Liver (tissue), 9 donors: ENCODE measurements around the gene ADM5. TPM values are rescaled to one million over a fixed set of nuclear protein-coding genes. Genes with fewer than 3 reads are reported as not detected.

Experiments
- DNase-seq: peaks from one replicate; pipeline ENCODE4 v3.0.0-alpha.2; 2017; ENCODE audit warnings: low spot score
- H3K27ac ChIP-seq, 2 donors: one replicate each; pipeline ENCODE4 v1.7.0; 2013; ENCODE audit warnings: inconsistent platforms in 2 of 2, low read length in 2 of 2, control low read depth in 1 of 2, low read depth in 1 of 2, mild to moderate bottlenecking in 1 of 2
- H3K27me3 ChIP-seq, 4 donors: one replicate each; pipeline versions ENCODE4 v1.6.1 to v1.7.0; 2013; ENCODE audit warnings: low read length in 3 of 4, inconsistent platforms in 1 of 4, mild to moderate bottlenecking in 1 of 4, moderate library complexity in 1 of 4; ENCODE audit not compliant: control insufficient read depth in 4 of 4, insufficient read depth in 4 of 4
- H3K36me3 ChIP-seq, 4 donors: one replicate each; pipeline versions ENCODE4 v1.6.1 to v1.7.0; 2013; ENCODE audit warnings: low read length in 3 of 4, mild to moderate bottlenecking in 3 of 4, low read depth in 1 of 4, moderate library complexity in 1 of 4; ENCODE audit not compliant: control insufficient read depth in 4 of 4, insufficient read depth in 3 of 4
- H3K4me1 ChIP-seq, 4 donors: one replicate each; pipeline versions ENCODE4 v1.6.1 to v1.7.0; 2013; ENCODE audit warnings: low read length in 3 of 4, mild to moderate bottlenecking in 3 of 4, moderate library complexity in 1 of 4; ENCODE audit not compliant: control insufficient read depth in 4 of 4, insufficient read depth in 4 of 4
- H3K4me3 ChIP-seq, 3 donors: one replicate each; pipeline versions ENCODE4 v1.6.1 to v1.7.0; 2013; ENCODE audit warnings: low read length in 3 of 3, control low read depth in 1 of 3, low read depth in 1 of 3, mild to moderate bottlenecking in 1 of 3
- H3K9ac ChIP-seq, 2 donors: one replicate each; pipeline ENCODE4 v1.7.0; 2013; ENCODE audit warnings: low read length in 2 of 2, mild to moderate bottlenecking in 2 of 2, moderate library complexity in 2 of 2, control low read depth in 1 of 2, low read depth in 1 of 2
- H3K9me3 ChIP-seq, 4 donors: one replicate each; pipeline versions ENCODE4 v1.6.1 to v1.7.0; 2013; ENCODE audit warnings: low read length in 3 of 4; ENCODE audit not compliant: control insufficient read depth in 4 of 4
- EGR1 ChIP-seq, 2 donors: IDR thresholded peaks; 2 replicates each; pipeline ENCODE4 v1.6.1; 2016 to 2018; ENCODE audit warnings: antibody characterized with exemption in 2 of 2, low read depth in 2 of 2
- FOXA1 ChIP-seq: IDR thresholded peaks from 2 replicates; pipeline ENCODE4 v1.6.1; 2016; ENCODE audit warnings: antibody characterized with exemption
- FOXA2 ChIP-seq: IDR thresholded peaks from 2 replicates; pipeline ENCODE4 v1.6.1; 2016; ENCODE audit warnings: antibody characterized with exemption
- GABPA ChIP-seq, 2 donors: IDR thresholded peaks in 1 of 2; conservative IDR thresholded peaks in 1 of 2; 2 replicates each; pipeline ENCODE4 v1.6.1; 2016; ENCODE audit warnings: antibody characterized with exemption in 2 of 2, mild to moderate bottlenecking in 1 of 2, moderate library complexity in 1 of 2
- HNF4A ChIP-seq, 2 donors: conservative IDR thresholded peaks; 2 replicates each; pipeline ENCODE4 v1.6.1; 2016; ENCODE audit warnings: antibody characterized with exemption in 2 of 2, mild to moderate bottlenecking in 2 of 2
- HNF4G ChIP-seq: IDR thresholded peaks from 2 replicates; pipeline ENCODE4 v1.6.1; 2016; ENCODE audit warnings: antibody characterized with exemption
- JUND ChIP-seq, 2 donors: IDR thresholded peaks; 2 replicates each; pipeline ENCODE4 v1.6.1; 2016; ENCODE audit warnings: antibody characterized with exemption in 2 of 2
- NR2F2 ChIP-seq: IDR thresholded peaks from 2 replicates; pipeline ENCODE4 v1.6.1; 2016; ENCODE audit warnings: antibody characterized with exemption
- RAD21 ChIP-seq, 2 donors: IDR thresholded peaks; 2 replicates each; pipeline ENCODE4 v1.6.1; 2016; ENCODE audit warnings: antibody characterized with exemption in 2 of 2, mild to moderate bottlenecking in 2 of 2
- RXRA ChIP-seq, 2 donors: IDR thresholded peaks; 2 replicates each; pipeline ENCODE4 v1.6.1; 2017 to 2018; ENCODE audit warnings: antibody characterized with exemption in 2 of 2, mild to moderate bottlenecking in 1 of 2
- SP1 ChIP-seq: IDR thresholded peaks from 2 replicates; pipeline ENCODE4 v1.6.1; 2018; ENCODE audit warnings: antibody characterized with exemption, mild to moderate bottlenecking
- TAF1 ChIP-seq: conservative IDR thresholded peaks from 2 replicates; pipeline ENCODE4 v1.6.1; 2016; ENCODE audit warnings: antibody characterized with exemption, mild to moderate bottlenecking
- YY1 ChIP-seq: IDR thresholded peaks from 2 replicates; pipeline ENCODE4 v1.6.1; 2016; ENCODE audit warnings: antibody characterized with exemption, mild to moderate bottlenecking
- WGBS: extraction: QIAGEN DNeasy Blood & Tissue Kit; methylation state at CpG from one replicate; pipeline ENCODE4 v1.1.7; 2013; 5-methylcytosine and 5-hydroxymethylcytosine counted together
- polyA plus RNA-seq, 2 donors: library from polyadenylated mRNA; stranded (reverse) in 1 of 2; unstranded in 1 of 2; fragments of 200-250 nt in 1 of 2; fragments of >200 nt in 1 of 2; fragmentation: Nextera tagmentation in 1 of 2; extraction: Ambion mirVana in 1 of 2; gene quantifications; one replicate each; pipeline versions ENCODE4 v1.2.1 to v1.2.3, GENCODE V29; 2013 to 2015
- total RNA-seq, 2 donors: library from RNA; depleted of rRNA; stranded (reverse); fragments of >200 nt; gene quantifications; one replicate each; pipeline ENCODE4 v1.2.3, GENCODE V29; 2014
- TF ChIP-seq, protein P1 (sequence below): IDR thresholded peaks from 2 replicates; pipeline ENCODE4 v1.6.1; 2016; ENCODE audit warnings: antibody characterized with exemption
- TF ChIP-seq, protein P2 (sequence below): IDR thresholded peaks from 2 replicates; pipeline ENCODE4 v1.6.1; 2016; ENCODE audit warnings: antibody characterized with exemption
- TF ChIP-seq, protein P3 (sequence below): IDR thresholded peaks from 2 replicates; pipeline ENCODE4 v1.6.1; 2016; ENCODE audit warnings: antibody characterized with exemption, mild to moderate bottlenecking
- TF ChIP-seq, protein P4 (sequence below): fragments of 150-350 bp; IDR thresholded peaks from 2 replicates; pipeline ENCODE4 v1.5.1; 2017; ENCODE audit warnings: improper control_type of control experiment, low read depth, low read length; ENCODE audit not compliant: missing input control
- TF ChIP-seq, protein P5 (sequence below): IDR thresholded peaks from 2 replicates; pipeline ENCODE4 v1.6.1; 2016; ENCODE audit warnings: antibody characterized with exemption
- donor health status: healthy.
- donor health status: healthy.
- donor health status: healthy.
- donor health status: healthy.
- donor health status: healthy.

Gene ADM5
- total and polyA plus RNA-seq, 4 donors, result 0.11 to 0.84 (median 0.26) TPM

DNA sequence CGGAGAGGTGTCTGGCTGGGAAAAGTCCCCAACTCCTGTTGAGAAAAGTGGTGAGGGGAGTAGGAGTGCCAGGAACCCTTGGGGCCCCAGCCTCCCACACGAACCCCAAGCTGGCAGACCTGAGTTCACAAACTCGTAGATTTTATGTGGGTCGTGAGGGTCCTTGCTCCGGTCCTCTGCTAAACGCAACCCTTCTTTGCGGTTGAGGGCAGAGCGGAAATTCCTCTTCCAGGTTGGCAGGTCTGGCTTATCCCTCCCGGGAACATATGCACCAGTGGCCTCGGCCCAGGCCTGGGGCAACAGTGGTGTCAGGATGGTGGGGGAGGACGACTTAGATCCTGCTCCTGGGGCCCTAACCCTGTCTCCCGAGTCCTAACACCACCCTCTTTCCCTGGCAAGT lies 26.2 kb upstream of the ADM5 start:
- WGBS, result 94% methylated on average over 12 of the region's 12 CpGs
- peaks cover 10 to 37% (median 17%) of the 10 kb centered on the region in 4 donors for H3K36me3 ChIP-seq

DNA sequence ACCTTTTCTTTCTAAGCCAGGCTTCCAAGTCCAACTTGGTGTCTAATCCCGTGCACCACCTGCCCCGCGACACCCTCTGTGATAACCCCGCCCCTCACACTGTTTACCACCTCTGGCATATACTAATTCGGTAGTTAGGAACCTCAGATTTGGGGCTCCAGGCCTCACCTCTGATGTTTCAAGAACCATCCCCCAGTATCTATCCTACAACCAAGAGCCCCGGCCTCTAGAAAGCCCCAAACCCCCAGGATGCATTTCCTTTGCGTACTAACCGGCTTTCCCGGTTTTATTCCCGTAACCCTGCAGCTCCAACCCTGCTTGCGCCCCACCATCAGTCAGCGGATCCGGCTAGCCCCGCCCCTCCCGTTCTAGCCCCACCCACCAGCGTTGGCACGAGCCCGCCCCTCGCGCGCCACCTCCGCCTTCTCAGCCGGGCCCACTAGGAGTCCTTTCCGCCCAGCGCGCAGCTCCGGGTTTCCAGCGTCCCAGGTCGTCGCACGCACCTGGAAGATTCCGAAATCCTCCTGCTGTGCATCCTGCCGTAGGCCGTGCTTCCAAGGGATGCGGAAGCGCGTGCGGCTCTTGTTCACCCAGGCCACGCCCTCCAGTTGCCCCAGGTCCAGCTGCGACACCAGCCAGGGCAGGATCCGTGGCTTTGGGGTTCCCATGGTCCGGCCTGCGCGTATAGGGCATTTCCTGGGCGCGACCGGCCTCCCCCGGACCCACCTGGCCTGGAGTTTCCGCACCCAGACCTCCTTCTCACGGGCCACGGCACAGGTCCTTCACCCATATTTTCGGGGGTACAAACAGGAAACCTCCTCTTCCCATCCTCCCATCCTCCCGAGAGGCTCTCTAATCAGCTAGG lies 25.0 kb upstream of the ADM5 start:
- H3K36me3 ChIP-seq, result peaks cover 8 to 27% (median 8%) of the 10 kb centered on the region in 4 donors
- peak overlapping the region; percentile 84 to 86 for H3K9ac ChIP-seq
- TF ChIP-seq GABPA (IDR thresholded peaks at IDR 0.05 in 1 of 2, conservative IDR thresholded peaks at IDR 0.05 in 1 of 2) (peak in 1 of 2 donors; percentile 48), JUND (IDR thresholded peaks at IDR 0.05) (no peak), SP1 (peak; percentile 34), HNF4A (conservative IDR thresholded peaks at IDR 0.05) (no peak), FOXA1 (no peak), NR2F2 (no peak), EGR1 (IDR thresholded peaks at IDR 0.05; ENCODE audit: low read depth in 2 of 2) (no peak), YY1 (peak; percentile 53), RAD21 (IDR thresholded peaks at IDR 0.05) (no peak), TAF1 (no peak), RXRA (IDR thresholded peaks at IDR 0.05) (no peak), HNF4G (no peak), FOXA2 (no peak)
- TF ChIP-seq, protein P1, sequence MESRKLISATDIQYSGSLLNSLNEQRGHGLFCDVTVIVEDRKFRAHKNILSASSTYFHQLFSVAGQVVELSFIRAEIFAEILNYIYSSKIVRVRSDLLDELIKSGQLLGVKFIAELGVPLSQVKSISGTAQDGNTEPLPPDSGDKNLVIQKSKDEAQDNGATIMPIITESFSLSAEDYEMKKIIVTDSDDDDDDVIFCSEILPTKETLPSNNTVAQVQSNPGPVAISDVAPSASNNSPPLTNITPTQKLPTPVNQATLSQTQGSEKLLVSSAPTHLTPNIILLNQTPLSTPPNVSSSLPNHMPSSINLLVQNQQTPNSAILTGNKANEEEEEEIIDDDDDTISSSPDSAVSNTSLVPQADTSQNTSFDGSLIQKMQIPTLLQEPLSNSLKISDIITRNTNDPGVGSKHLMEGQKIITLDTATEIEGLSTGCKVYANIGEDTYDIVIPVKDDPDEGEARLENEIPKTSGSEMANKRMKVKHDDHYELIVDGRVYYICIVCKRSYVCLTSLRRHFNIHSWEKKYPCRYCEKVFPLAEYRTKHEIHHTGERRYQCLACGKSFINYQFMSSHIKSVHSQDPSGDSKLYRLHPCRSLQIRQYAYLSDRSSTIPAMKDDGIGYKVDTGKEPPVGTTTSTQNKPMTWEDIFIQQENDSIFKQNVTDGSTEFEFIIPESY, result no peak
- TF ChIP-seq, protein P2, sequence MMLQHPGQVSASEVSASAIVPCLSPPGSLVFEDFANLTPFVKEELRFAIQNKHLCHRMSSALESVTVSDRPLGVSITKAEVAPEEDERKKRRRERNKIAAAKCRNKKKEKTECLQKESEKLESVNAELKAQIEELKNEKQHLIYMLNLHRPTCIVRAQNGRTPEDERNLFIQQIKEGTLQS, result no peak
- TF ChIP-seq, protein P3, sequence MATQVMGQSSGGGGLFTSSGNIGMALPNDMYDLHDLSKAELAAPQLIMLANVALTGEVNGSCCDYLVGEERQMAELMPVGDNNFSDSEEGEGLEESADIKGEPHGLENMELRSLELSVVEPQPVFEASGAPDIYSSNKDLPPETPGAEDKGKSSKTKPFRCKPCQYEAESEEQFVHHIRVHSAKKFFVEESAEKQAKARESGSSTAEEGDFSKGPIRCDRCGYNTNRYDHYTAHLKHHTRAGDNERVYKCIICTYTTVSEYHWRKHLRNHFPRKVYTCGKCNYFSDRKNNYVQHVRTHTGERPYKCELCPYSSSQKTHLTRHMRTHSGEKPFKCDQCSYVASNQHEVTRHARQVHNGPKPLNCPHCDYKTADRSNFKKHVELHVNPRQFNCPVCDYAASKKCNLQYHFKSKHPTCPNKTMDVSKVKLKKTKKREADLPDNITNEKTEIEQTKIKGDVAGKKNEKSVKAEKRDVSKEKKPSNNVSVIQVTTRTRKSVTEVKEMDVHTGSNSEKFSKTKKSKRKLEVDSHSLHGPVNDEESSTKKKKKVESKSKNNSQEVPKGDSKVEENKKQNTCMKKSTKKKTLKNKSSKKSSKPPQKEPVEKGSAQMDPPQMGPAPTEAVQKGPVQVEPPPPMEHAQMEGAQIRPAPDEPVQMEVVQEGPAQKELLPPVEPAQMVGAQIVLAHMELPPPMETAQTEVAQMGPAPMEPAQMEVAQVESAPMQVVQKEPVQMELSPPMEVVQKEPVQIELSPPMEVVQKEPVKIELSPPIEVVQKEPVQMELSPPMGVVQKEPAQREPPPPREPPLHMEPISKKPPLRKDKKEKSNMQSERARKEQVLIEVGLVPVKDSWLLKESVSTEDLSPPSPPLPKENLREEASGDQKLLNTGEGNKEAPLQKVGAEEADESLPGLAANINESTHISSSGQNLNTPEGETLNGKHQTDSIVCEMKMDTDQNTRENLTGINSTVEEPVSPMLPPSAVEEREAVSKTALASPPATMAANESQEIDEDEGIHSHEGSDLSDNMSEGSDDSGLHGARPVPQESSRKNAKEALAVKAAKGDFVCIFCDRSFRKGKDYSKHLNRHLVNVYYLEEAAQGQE, result no peak
- TF ChIP-seq, protein P4, sequence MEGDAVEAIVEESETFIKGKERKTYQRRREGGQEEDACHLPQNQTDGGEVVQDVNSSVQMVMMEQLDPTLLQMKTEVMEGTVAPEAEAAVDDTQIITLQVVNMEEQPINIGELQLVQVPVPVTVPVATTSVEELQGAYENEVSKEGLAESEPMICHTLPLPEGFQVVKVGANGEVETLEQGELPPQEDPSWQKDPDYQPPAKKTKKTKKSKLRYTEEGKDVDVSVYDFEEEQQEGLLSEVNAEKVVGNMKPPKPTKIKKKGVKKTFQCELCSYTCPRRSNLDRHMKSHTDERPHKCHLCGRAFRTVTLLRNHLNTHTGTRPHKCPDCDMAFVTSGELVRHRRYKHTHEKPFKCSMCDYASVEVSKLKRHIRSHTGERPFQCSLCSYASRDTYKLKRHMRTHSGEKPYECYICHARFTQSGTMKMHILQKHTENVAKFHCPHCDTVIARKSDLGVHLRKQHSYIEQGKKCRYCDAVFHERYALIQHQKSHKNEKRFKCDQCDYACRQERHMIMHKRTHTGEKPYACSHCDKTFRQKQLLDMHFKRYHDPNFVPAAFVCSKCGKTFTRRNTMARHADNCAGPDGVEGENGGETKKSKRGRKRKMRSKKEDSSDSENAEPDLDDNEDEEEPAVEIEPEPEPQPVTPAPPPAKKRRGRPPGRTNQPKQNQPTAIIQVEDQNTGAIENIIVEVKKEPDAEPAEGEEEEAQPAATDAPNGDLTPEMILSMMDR, result peak; percentile 29
- TF ChIP-seq, protein P5, sequence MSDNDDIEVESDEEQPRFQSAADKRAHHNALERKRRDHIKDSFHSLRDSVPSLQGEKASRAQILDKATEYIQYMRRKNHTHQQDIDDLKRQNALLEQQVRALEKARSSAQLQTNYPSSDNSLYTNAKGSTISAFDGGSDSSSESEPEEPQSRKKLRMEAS, result no peak
- H3K4me3 ChIP-seq, result peak overlapping the region; percentile 66 to 91 (median 91)
- peaks cover 7 to 35% (median 27%) of the 10 kb centered on the region in 4 donors for H3K4me1 ChIP-seq
- H3K27ac ChIP-seq, result peak overlapping the region; percentile 88 to 91
- no peaks in the 10 kb centered on the region for H3K27me3 ChIP-seq
- DNase-seq, result peak; percentile 98
- no peaks in the 10 kb centered on the region for H3K9me3 ChIP-seq
- under 1% methylated on average over 53 of the region's 53 CpGs for WGBS

More for the DNA sequence above, 26.2 kb upstream of the ADM5 start:
- Histone ChIP-seq H3K27ac (no peak overlapping the region), H3K27me3 (no peaks in the 10 kb centered on the region), H3K9ac (no peak overlapping the region), H3K4me3 (no peak overlapping the region), H3K4me1 (peaks cover 7 to 35% (median 27%) of the 10 kb centered on the region in 4 donors), H3K9me3 (no peaks in the 10 kb centered on the region)
- TF ChIP-seq, protein P1, result no peak
- DNase-seq, result no peak
